K562 (cell line): ENCODE data around the gene OBSL1. TPM values are rescaled to one million over a fixed set of nuclear protein-coding genes. Genes with fewer than 3 reads are reported as not detected.

Experiments used
- ATF1 ChIP-seq, 2 experiments: fragments of 450-650 bp in 1 of 2; IDR thresholded peaks; 2 replicates each; pipeline ENCODE4 v1.6.1; 2016; ENCODE audit warnings: missing compliant biosample characterization in 1 of 2, missing genetic modification characterization in 1 of 2
- CGGBP1 ChIP-seq: fragments of 250-450 bp; sonication (Bioruptor Pico); IDR thresholded peaks from 2 replicates; pipeline ENCODE4 v1.9.0; 2021; ENCODE audit warnings: mild to moderate bottlenecking
- PHB ChIP-seq: fragments of 250-450 bp; sonication (Bioruptor Pico); IDR thresholded peaks from 2 replicates; pipeline ENCODE4 v1.5.0; 2021
- YBX1 ChIP-seq: fragments of 450-650 bp; IDR thresholded peaks from 2 replicates; pipeline ENCODE4 v1.7.1; 2016; ENCODE audit warnings: mild to moderate bottlenecking
- ZNF318 ChIP-seq, 2 experiments: fragments of 450-650 bp; IDR thresholded peaks; 2 replicates each; pipeline ENCODE4 v1.6.1; 2016; ENCODE audit warnings: mild to moderate bottlenecking in 2 of 2, borderline replicate concordance in 1 of 2, low read depth in 1 of 2, moderate library complexity in 1 of 2
- polyA plus RNA-seq, 8 experiments: library from polyadenylated mRNA; depleted of rRNA in 4 of 8; stranded (reverse) in 5 of 8; unstranded in 3 of 8; fragments of >200 nt; fragmentation: Nextera tagmentation in 2 of 8; fragmentation: Illumina TruSeq in 1 of 8; extraction: Ambion mirVana in 2 of 8; extraction: Trizol in 1 of 8; gene quantifications; 2 replicates each; pipeline versions ENCODE4 v1.2.1 to v1.2.3, GENCODE V29; 2011 to 2014; ENCODE audit warnings: inconsistent platforms in 1 of 8, missing spikeins in 1 of 8
- total RNA-seq, 7 experiments: library from RNA; depleted of rRNA in 6 of 7; stranded (reverse); fragments of >200 nt in 6 of 7; fragmentation: Illumina TruSeq in 2 of 7; extraction: Trizol in 2 of 7; gene quantifications; 2 replicates each; pipeline versions ENCODE4 v1.2.1 to v1.2.3, GENCODE V29; 2011 to 2021; ENCODE audit warnings: low replicate concordance in 1 of 7

OBSL1 gene
- total and polyA plus RNA-seq, 9 of the 15 experiments (the other 6 are each of a cell fraction or from before 2014, with no cell fraction given), result 1.2 to 26.6 (median 8.6) TPM

GRCh38 chr2:219554350-219554749 is 17.0 kb downstream of the OBSL1 start (continued):
- no peak for TF ChIP-seq ZNF318 (IDR thresholded peaks at IDR 0.05; ENCODE audit: borderline replicate concordance in 1 of 2, low read depth in 1 of 2)
- no peak for TF ChIP-seq ATF1 (CRISPR knock-in tag; IDR thresholded peaks at IDR 0.05)
- no peak for TF ChIP-seq ATF1 (tag; IDR thresholded peaks at IDR 0.05)
- no peak for TF ChIP-seq PHB (CRISPR knock-in tag)
- no peak for TF ChIP-seq CGGBP1
- no peak for TF ChIP-seq YBX1
